Natural killer cell (primary cell): ENCODE results near the gene MYOF. TPM values are rescaled to one million over a fixed set of nuclear protein-coding genes. Genes with fewer than 3 reads are reported as not detected.

Experiments used
- ATAC-seq, 3 donors: fragments of 150-1000 bp in 2 of 3; fragments of 200-7000 bp in 1 of 3; cut with Tn5 transposase; 1 replicate in 1 of 3; 2 replicates in 2 of 3; pipeline ENCODE4 v1.10.0; 2021; ENCODE audit warnings: mild to moderate bottlenecking in 2 of 3, moderate library complexity in 2 of 3
- DNase-seq, 2 donors: peaks; one replicate each; pipeline versions ENCODE4 v3.0.0 to v3.0.0-alpha.2; 2013 to 2021; ENCODE audit warnings: mixed read lengths in 1 of 2
- H3K27ac ChIP-seq: one replicate; pipeline ENCODE4 v1.5.1; 2013; ENCODE audit warnings: mild to moderate bottlenecking, low read length
- H3K27me3 ChIP-seq: one replicate; pipeline ENCODE4 v1.6.1; 2013; ENCODE audit warnings: low read length; ENCODE audit not compliant: control insufficient read depth, insufficient read depth
- H3K36me3 ChIP-seq: one replicate; pipeline ENCODE4 v1.6.1; 2013; ENCODE audit warnings: low read length; ENCODE audit not compliant: control insufficient read depth, insufficient read depth
- H3K4me1 ChIP-seq: one replicate; pipeline ENCODE4 v1.6.1; 2013; ENCODE audit warnings: low read length; ENCODE audit not compliant: control insufficient read depth, insufficient read depth
- H3K4me3 ChIP-seq: one replicate; pipeline ENCODE4 v1.5.1; 2013; ENCODE audit warnings: low read length
- H3K9me3 ChIP-seq: one replicate; pipeline ENCODE4 v1.6.1; 2013; ENCODE audit warnings: low read length; ENCODE audit not compliant: control insufficient read depth, insufficient read depth
- H3K27ac Mint-ChIP-seq, 2 donors: one replicate each; pipeline ENCODE4 v1.8.0; 2022; ENCODE audit warnings: mild to moderate bottlenecking in 2 of 2, mixed read lengths in 2 of 2, moderate library complexity in 1 of 2
- H3K27me3 Mint-ChIP-seq, 2 donors: one replicate each; pipeline ENCODE4 v1.8.0; 2022; ENCODE audit warnings: low read depth in 2 of 2, mixed read lengths in 2 of 2
- H3K36me3 Mint-ChIP-seq: one replicate; pipeline ENCODE4 v1.8.0; 2022; ENCODE audit warnings: mixed read lengths
- H3K4me1 Mint-ChIP-seq, 2 donors: one replicate each; pipeline ENCODE4 v1.8.0; 2022; ENCODE audit warnings: mixed read lengths in 2 of 2
- H3K4me3 Mint-ChIP-seq: one replicate; pipeline ENCODE4 v1.8.0; 2022; ENCODE audit warnings: mild to moderate bottlenecking, moderate library complexity, mixed read lengths
- H3K9me3 Mint-ChIP-seq, 2 donors: one replicate each; pipeline ENCODE4 v1.8.0; 2022; ENCODE audit warnings: mixed read lengths in 2 of 2
- CTCF ChIP-seq: fragments of 200-600 bp; IDR thresholded peaks from one replicate; pipeline ENCODE4 v1.8.0; 2022; ENCODE audit warnings: antibody characterized with exemption
- WGBS: methylation state at CpG from one replicate; pipeline ENCODE4 v1.1.7; 2013; ENCODE audit warnings: missing lambda C conversion rate; ENCODE audit not compliant: insufficient coverage; 5-methylcytosine and 5-hydroxymethylcytosine counted together
- intact Hi-C: fragments of 100-400 bp; cut with micrococcal nuclease; formaldehyde crosslinking; loops from one replicate; pipeline ENCODE4 v1.14.2; 2022
- total RNA-seq, 4 donors: library from RNA; stranded (reverse); fragments of 120-200 nt in 1 of 4; gene quantifications; one replicate each; pipeline versions ENCODE4 v1.2.3 to v1.2.4, GENCODE V29; 2013 to 2022

Gene MYOF
- total RNA-seq, 3 donors from 2014 or later (not counting 1 experiment from before 2014, with no cell fraction given) = 2.0 to 9.7 (median 2.9) TPM

- Mint-ChIP-seq H3K36me3 (no peaks in the 10 kb centered on the region), H3K27ac (peak overlapping the region in 1 of 2 donors; percentile 20), H3K4me1 (peaks cover 0 to 10% of the 10 kb centered on the region in 2 donors), H3K4me3 (no peak overlapping the region), H3K9me3 (no peaks in the 10 kb centered on the region), H3K27me3 (peaks cover 2 to 8% of the 10 kb centered on the region in 2 donors)
- no peaks in the 10 kb centered on the region for H3K27me3 ChIP-seq
- TF ChIP-seq CTCF = no peak
- 72% methylated on average over 5 of the region's 5 CpGs for WGBS
- intact Hi-C loops = no loop called here
- no peak overlapping the region for H3K4me3 ChIP-seq
- DNase-seq = peak in 1 of 2 donors; percentile 33
- H3K27ac ChIP-seq = no peak overlapping the region
- no peaks in the 10 kb centered on the region for H3K4me1 ChIP-seq
- no peaks in the 10 kb centered on the region for H3K9me3 ChIP-seq
- peak in 2 of 3 donors; percentile 46 to 59 for ATAC-seq
- no peaks in the 10 kb centered on the region for H3K36me3 ChIP-seq
Observed at GRCh38 chr10:93379731-93380575, 102.2 kb downstream of the MYOF start.

DNA sequence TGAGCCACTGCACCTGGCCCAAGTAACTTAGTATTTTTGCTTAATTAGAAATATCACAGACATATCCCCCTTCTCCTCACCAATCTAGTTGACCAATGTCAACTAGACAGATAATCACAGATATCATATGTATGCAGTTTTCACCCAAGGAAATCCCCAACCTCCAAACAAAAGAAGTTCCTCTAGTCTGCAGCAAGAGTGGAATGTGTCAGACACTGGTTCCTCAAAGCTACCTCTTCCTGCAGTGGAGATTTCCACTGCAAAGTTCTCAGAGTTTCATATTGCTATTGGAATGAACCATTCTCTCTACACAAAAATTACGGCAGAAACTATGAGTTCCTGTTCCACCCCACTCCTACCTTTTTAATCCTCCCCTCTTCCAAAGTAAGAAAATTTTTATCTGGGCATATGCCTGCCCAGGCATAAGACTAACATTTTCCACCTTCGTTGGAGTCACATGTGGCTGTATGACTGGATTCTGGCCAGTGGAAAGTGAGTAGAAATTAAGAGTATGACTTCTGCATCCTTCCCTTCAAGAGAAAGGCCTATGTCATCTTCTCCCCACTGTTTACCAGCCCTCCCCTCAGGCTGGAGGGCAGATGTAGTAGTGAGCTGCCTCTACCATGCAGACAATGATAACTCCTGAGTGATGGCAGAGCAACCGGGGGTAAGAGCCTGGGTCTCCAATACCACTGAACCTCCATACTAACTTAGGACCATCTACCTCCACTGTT lies 103.0 kb downstream of the MYOF start:
- WGBS = 93% methylated on average over 3 of the region's 3 CpGs
- Histone ChIP-seq H3K36me3 (no peaks in the 10 kb centered on the region), H3K4me1 (no peaks in the 10 kb centered on the region), H3K27me3 (no peaks in the 10 kb centered on the region), H3K27ac (no peak overlapping the region), H3K4me3 (no peak overlapping the region), H3K9me3 (no peaks in the 10 kb centered on the region)
- Mint-ChIP-seq H3K27ac (peak overlapping the region in 1 of 2 donors; percentile 20), H3K9me3 (no peaks in the 10 kb centered on the region), H3K4me3 (no peak overlapping the region), H3K4me1 (peaks cover 0 to 10% of the 10 kb centered on the region in 2 donors), H3K27me3 (peaks cover 7 to 16% of the 10 kb centered on the region in 2 donors), H3K36me3 (no peaks in the 10 kb centered on the region)
- ATAC-seq (no peak), DNase-seq (no peak)
- intact Hi-C loops = no loop called here
- TF ChIP-seq CTCF = no peak

GRCh38 chr10:93378039-93378438 lies 104.1 kb downstream of the MYOF start:
- WGBS = 100% methylated on average over 2 of the region's 2 CpGs
- no peaks in the 10 kb centered on the region for H3K9me3 Mint-ChIP-seq
- no peaks in the 10 kb centered on the region for H3K4me1 ChIP-seq
- intact Hi-C loops = no loop called here
- H3K4me3 Mint-ChIP-seq = no peak overlapping the region
- no peak overlapping the region for H3K27ac Mint-ChIP-seq
- no peak for DNase-seq
- TF ChIP-seq CTCF = no peak
- no peak overlapping the region for H3K27ac ChIP-seq
- H3K9me3 ChIP-seq = no peaks in the 10 kb centered on the region
- no peaks in the 10 kb centered on the region for H3K36me3 ChIP-seq
- H3K27me3 ChIP-seq = no peaks in the 10 kb centered on the region
- H3K4me3 ChIP-seq = no peak overlapping the region
- H3K36me3 Mint-ChIP-seq = no peaks in the 10 kb centered on the region
- H3K27me3 Mint-ChIP-seq = peaks cover 9 to 17% of the 10 kb centered on the region in 2 donors
- H3K4me1 Mint-ChIP-seq = peaks cover 0 to 10% of the 10 kb centered on the region in 2 donors
- ATAC-seq = no peak
